Smooth muscle cell (in vitro differentiated cells): ENCODE measurements around the gene THAP6. TPM values are rescaled to one million over a fixed set of nuclear protein-coding genes. Genes with fewer than 3 reads are reported as not detected.

Experiments used
- DNase-seq: peaks from one replicate; lab custom pipeline; 2025; ENCODE audit not compliant: unreplicated experiment; lab: John Stamatoyannopoulos, UW
- H2AFZ ChIP-seq: fragments of 200-600 bp; sonication (generic); 2 replicates; pipeline ENCODE4 v1.6.0; 2016; ENCODE audit warnings: antibody characterized with exemption, low read depth, mild to moderate bottlenecking
- H3F3A ChIP-seq: fragments of 200-600 bp; sonication (generic); 2 replicates; pipeline ENCODE4 v1.6.0; 2017; ENCODE audit warnings: antibody characterized with exemption, low read depth
- H3K27ac ChIP-seq: fragments of 200-600 bp; sonication (generic); 2 replicates; pipeline ENCODE4 v1.5.1; 2016; ENCODE audit warnings: low read depth, mild to moderate bottlenecking
- H3K27me3 ChIP-seq: fragments of 200-600 bp; sonication (generic); 2 replicates; pipeline ENCODE4 v1.6.1; 2016; ENCODE audit warnings: low read depth, mild to moderate bottlenecking
- H3K36me3 ChIP-seq: fragments of 200-600 bp; sonication (generic); 2 replicates; pipeline ENCODE4 v1.5.1; 2016; ENCODE audit warnings: low read depth
- H3K4me1 ChIP-seq: fragments of 200-600 bp; sonication (generic); 2 replicates; pipeline ENCODE4 v1.5.1; 2016; ENCODE audit warnings: low read depth
- H3K4me2 ChIP-seq: fragments of 200-600 bp; sonication (generic); 2 replicates; pipeline ENCODE4 v1.6.0; 2016; ENCODE audit warnings: mild to moderate bottlenecking
- H3K4me3 ChIP-seq: fragments of 200-600 bp; sonication (generic); 2 replicates; pipeline ENCODE4 v1.5.1; 2016; ENCODE audit warnings: mild to moderate bottlenecking
- H3K79me2 ChIP-seq: fragments of 200-600 bp; sonication (generic); 2 replicates; pipeline ENCODE4 v1.6.0; 2016; ENCODE audit warnings: low read depth, mild to moderate bottlenecking
- H3K9ac ChIP-seq: fragments of 200-600 bp; sonication (generic); 2 replicates; pipeline ENCODE4 v1.6.0; 2016; ENCODE audit warnings: low read depth
- H3K9me3 ChIP-seq: fragments of 200-600 bp; sonication (generic); replicated peaks from 2 replicates; pipeline ENCODE4 v1.5.1; 2016; ENCODE audit warnings: low read depth
- H4K20me1 ChIP-seq: fragments of 200-600 bp; sonication (generic); 2 replicates; pipeline ENCODE4 v1.6.0; 2016; ENCODE audit warnings: low read depth
- WGBS: methylation state at CpG from one replicate; pipeline ENCODE4 v1.1.7; 2016; ENCODE audit warnings: low lambda C conversion rate; 5-methylcytosine and 5-hydroxymethylcytosine counted together
- polyA plus RNA-seq: library from polyadenylated mRNA; unstranded; fragments of >200 nt; fragmentation: Nextera tagmentation; extraction: Ambion mirVana; gene quantifications from 2 replicates; pipeline ENCODE4 v1.2.1, GENCODE V29; 2016
- total RNA-seq: library from RNA; depleted of rRNA; stranded (reverse); fragments of >200 nt; gene quantifications from 2 replicates; pipeline ENCODE4 v1.2.3, GENCODE V29; 2014
- TF ChIP-seq, protein P1 (sequence below): fragments of 200-600 bp; sonication (generic); IDR thresholded peaks from 2 replicates; pipeline ENCODE4 v1.5.1; 2017; ENCODE audit warnings: borderline replicate concordance, mild to moderate bottlenecking, antibody characterized with exemption; ENCODE audit not compliant: insufficient read depth, poor library complexity, severe bottlenecking

The THAP6 gene
- total and polyA plus RNA-seq, 2 experiments from 2014 or later = 7.4 to 14.7 TPM

- TF ChIP-seq, protein P1, sequence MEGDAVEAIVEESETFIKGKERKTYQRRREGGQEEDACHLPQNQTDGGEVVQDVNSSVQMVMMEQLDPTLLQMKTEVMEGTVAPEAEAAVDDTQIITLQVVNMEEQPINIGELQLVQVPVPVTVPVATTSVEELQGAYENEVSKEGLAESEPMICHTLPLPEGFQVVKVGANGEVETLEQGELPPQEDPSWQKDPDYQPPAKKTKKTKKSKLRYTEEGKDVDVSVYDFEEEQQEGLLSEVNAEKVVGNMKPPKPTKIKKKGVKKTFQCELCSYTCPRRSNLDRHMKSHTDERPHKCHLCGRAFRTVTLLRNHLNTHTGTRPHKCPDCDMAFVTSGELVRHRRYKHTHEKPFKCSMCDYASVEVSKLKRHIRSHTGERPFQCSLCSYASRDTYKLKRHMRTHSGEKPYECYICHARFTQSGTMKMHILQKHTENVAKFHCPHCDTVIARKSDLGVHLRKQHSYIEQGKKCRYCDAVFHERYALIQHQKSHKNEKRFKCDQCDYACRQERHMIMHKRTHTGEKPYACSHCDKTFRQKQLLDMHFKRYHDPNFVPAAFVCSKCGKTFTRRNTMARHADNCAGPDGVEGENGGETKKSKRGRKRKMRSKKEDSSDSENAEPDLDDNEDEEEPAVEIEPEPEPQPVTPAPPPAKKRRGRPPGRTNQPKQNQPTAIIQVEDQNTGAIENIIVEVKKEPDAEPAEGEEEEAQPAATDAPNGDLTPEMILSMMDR = peak; percentile 8
- 44% methylated on average over 9 of the region's 9 CpGs for WGBS
- peak within 1 kb of the TSS; percentile 33 for H3K4me3 ChIP-seq
- no peaks in the 10 kb centered on the region for H4K20me1 ChIP-seq
- H3K9me3 ChIP-seq = no peaks in the 10 kb centered on the region
- peaks cover 9% of the 10 kb centered on the region for H3F3A ChIP-seq
- no peak for DNase-seq
- peak within 1 kb of the TSS; percentile 38 for H2AFZ ChIP-seq
- H3K79me2 ChIP-seq = no peaks in the 10 kb centered on the region
- peak within 1 kb of the TSS; percentile 75 for H3K4me2 ChIP-seq
- no peaks in the 10 kb centered on the region for H3K27me3 ChIP-seq
- H3K27ac ChIP-seq = peak within 1 kb of the TSS; percentile 92
- peak within 1 kb of the TSS; percentile 85 for H3K9ac ChIP-seq
- no peaks in the 10 kb centered on the region for H3K36me3 ChIP-seq
- no peaks in the 10 kb centered on the region for H3K4me1 ChIP-seq
Observed at GRCh38 chr4:75555294-75556164, 41.3 kb downstream of the THAP6 start, which contains the start of gene ODAPH. Gene ODAPH (plus strand): TSS chr4:75556066. CDS start chr4:75556083, 17 bp downstream.

DNA sequence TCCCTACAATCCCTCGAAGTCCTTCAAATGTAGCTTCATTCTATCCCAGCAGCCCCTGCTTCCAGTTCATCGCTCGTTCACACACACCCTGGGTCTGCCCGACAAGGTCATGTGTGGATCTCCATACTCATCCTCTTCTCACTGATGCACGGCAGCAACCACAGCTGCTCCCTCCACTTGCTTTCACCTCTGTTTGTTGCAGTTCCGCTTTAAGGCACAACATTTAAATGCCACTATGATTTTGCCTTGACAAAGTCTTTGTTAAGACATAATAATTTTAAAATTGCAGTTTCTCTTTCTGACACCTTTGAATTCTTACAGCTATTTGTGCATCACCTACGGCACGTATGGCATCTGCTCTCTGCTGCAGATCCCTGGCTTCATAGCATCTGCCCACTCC lies 43.4 kb downstream of the THAP6 start:
- H3K27ac ChIP-seq = no peak overlapping the region
- TF ChIP-seq, protein P1 = no peak
- no peaks in the 10 kb centered on the region for H3K4me1 ChIP-seq
- no peaks in the 10 kb centered on the region for H3K9me3 ChIP-seq
- H3K36me3 ChIP-seq = no peaks in the 10 kb centered on the region
- no peaks in the 10 kb centered on the region for H3K79me2 ChIP-seq
- no peak overlapping the region for H3K9ac ChIP-seq
- peak overlapping the region; percentile 29 for H3K4me2 ChIP-seq
- WGBS = 90% methylated on average over 8 of the region's 8 CpGs
- H3K27me3 ChIP-seq = no peaks in the 10 kb centered on the region
- H3K4me3 ChIP-seq = peak overlapping the region; percentile 5
- peaks cover 9% of the 10 kb centered on the region for H3F3A ChIP-seq
- H4K20me1 ChIP-seq = no peaks in the 10 kb centered on the region
- H2AFZ ChIP-seq = no peak overlapping the region
- no peak for DNase-seq

GRCh38 chr4:75561789-75562188 lies 47.5 kb downstream of the THAP6 start:
- Histone ChIP-seq H3K27me3 (no peaks in the 10 kb centered on the region), H3K9me3 (no peaks in the 10 kb centered on the region), H4K20me1 (no peaks in the 10 kb centered on the region), H3K27ac (peak overlapping the region; percentile 40), H3F3A (no peaks in the 10 kb centered on the region), H3K4me2 (no peak overlapping the region), H3K4me1 (no peaks in the 10 kb centered on the region), H2AFZ (no peak overlapping the region), H3K9ac (no peak overlapping the region), H3K4me3 (no peak overlapping the region), H3K36me3 (no peaks in the 10 kb centered on the region), H3K79me2 (no peaks in the 10 kb centered on the region)
- TF ChIP-seq, protein P1 = no peak
- 55% methylated on average over 8 of the region's 8 CpGs for WGBS
- DNase-seq = no peak
